Measurements from ENCODE around the gene ADAMTSL4. TPM values are rescaled to one million over a fixed set of nuclear protein-coding genes. Genes with fewer than 3 reads are reported as not detected.

ADAMTSL4 gene
- total and polyA plus RNA-seq, 2 of the 8 experiments (the other 6 are each of a cell fraction or from before 2014, with no cell fraction given) = 4.2 to 5.4 TPM

- TF ChIP-seq CHD7 (IDR thresholded peaks at IDR 0.05; ENCODE audit: insufficient replicate concordance, low read length) = no peak
- no peak for TF ChIP-seq EP300 (IDR thresholded peaks at IDR 0.05; ENCODE audit: borderline replicate concordance in 1 of 2, low read depth in 2 of 2, low read length in 2 of 2)
- TF ChIP-seq NANOG (IDR thresholded peaks at IDR 0.05; ENCODE audit: insufficient read depth, low read depth, low read length, poor library complexity, severe bottlenecking) = no peak
Observed at GRCh38 chr1:150553392-150554085, 4.3 kb downstream of the ADAMTSL4 start (continued).
